Erythroblast (primary cell): Measurements from ENCODE around the gene FLOT1.

Source experiments
- GATA1 ChIP-seq: IDR thresholded peaks from 2 replicates; pipeline ENCODE4 v1.6.1; 2011; ENCODE audit warnings: low read depth, mild to moderate bottlenecking, control low read depth, low read length, moderate library complexity
- POLR2A ChIP-seq: IDR thresholded peaks from 2 replicates; pipeline ENCODE4 v1.6.1; 2011; ENCODE audit warnings: mild to moderate bottlenecking, low read length

DNA sequence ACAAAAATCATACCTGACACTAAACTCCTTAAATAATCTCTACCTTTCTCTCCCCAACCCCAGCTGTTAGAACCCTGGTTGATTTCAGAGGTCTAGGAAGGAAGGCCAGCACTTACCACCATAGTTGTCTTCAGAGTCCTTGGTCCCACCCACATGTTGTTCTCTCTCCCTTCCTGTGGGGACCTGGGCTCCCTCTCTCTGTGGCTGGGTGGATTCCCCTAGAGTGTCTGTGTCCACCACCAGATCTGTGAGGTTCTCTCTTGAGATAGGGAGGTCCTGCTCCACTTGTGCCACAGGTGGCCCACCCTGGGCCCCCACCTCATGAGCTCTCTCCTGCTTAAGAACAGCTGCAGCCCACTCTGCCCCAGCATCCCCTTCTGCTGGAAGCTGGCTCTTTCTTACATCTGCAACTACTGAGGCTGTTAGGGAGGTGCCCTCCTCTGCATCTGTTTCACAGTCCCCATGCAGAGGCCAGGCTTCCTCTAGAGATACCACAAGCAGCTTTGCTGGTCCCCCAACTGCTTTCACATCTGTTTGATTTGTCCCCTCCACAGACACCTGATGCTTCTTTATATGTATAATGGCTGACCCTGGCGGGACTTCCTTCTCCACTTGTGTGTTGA lies 30.6 kb downstream of the FLOT1 start:
- TF ChIP-seq POLR2A: no peak
- TF ChIP-seq GATA1: no peak
